Stimulated activated naive CD8-positive, alpha-beta T cell treated with anti-CD3 and anti-CD28 coated beads, Interleukin-15, amount 100 ng/mL, for 72 hours (primary cell): ENCODE data around the gene NPEPL1.

Experiments
- ATAC-seq: fragments of 150-1000 bp; cut with Tn5 transposase; 2 replicates; pipeline ENCODE4 v1.10.0; 2021; ENCODE audit warnings: mild to moderate bottlenecking, moderate library complexity
- DNase-seq, 2 donors: peaks; one replicate each; pipeline ENCODE4 v3.0.0; 2021 to 2022
- H3K27ac Mint-ChIP-seq, 2 donors: one replicate each; pipeline ENCODE4 v1.8.0; 2022; ENCODE audit warnings: mild to moderate bottlenecking in 2 of 2, mixed read lengths in 2 of 2, moderate library complexity in 2 of 2
- H3K27me3 Mint-ChIP-seq: one replicate; pipeline ENCODE4 v1.8.0; 2022; ENCODE audit warnings: mixed read lengths
- H3K4me1 Mint-ChIP-seq: one replicate; pipeline ENCODE4 v1.8.0; 2022; ENCODE audit warnings: mild to moderate bottlenecking, mixed read lengths
- H3K4me3 Mint-ChIP-seq, 2 donors: one replicate each; pipeline ENCODE4 v1.8.0; 2022; ENCODE audit warnings: mild to moderate bottlenecking in 2 of 2, mixed read lengths in 2 of 2, moderate library complexity in 1 of 2
- H3K9me3 Mint-ChIP-seq, 2 donors: one replicate each; pipeline ENCODE4 v1.8.0; 2022; ENCODE audit warnings: mixed read lengths in 2 of 2

The NPEPL1 gene

GRCh38 chr20:58711266-58712051 is 18.9 kb downstream of the NPEPL1 start:
- ATAC-seq (no peak), DNase-seq (peak in 1 of 2 donors; percentile 6)
- H3K4me1 Mint-ChIP-seq: no peaks in the 10 kb centered on the region
- no peak overlapping the region for H3K4me3 Mint-ChIP-seq
- H3K9me3 Mint-ChIP-seq: no peaks in the 10 kb centered on the region
- H3K27me3 Mint-ChIP-seq: no peaks in the 10 kb centered on the region
- peak overlapping the region in 1 of 2 donors; percentile 85 for H3K27ac Mint-ChIP-seq

- Mint-ChIP-seq H3K27ac (peak overlapping the region in 1 of 2 donors; percentile 85), H3K27me3 (no peaks in the 10 kb centered on the region), H3K4me3 (no peak overlapping the region), H3K9me3 (no peaks in the 10 kb centered on the region), H3K4me1 (no peaks in the 10 kb centered on the region)
- ATAC-seq (no peak), DNase-seq (peak; percentile 0 to 7)
Observed at GRCh38 chr20:58712151-58712791, 19.7 kb downstream of the NPEPL1 start.

- Mint-ChIP-seq H3K9me3 (no peaks in the 10 kb centered on the region), H3K27ac (no peak overlapping the region), H3K4me3 (no peak overlapping the region), H3K27me3 (no peaks in the 10 kb centered on the region), H3K4me1 (no peaks in the 10 kb centered on the region)
- ATAC-seq (no peak), DNase-seq (peak; percentile 0 to 5)
Observed at GRCh38 chr20:58712806-58713731, 20.5 kb downstream of the NPEPL1 start.

GRCh38 chr20:58713801-58714339 is 21.3 kb downstream of the NPEPL1 start:
- Mint-ChIP-seq H3K9me3 (no peaks in the 10 kb centered on the region), H3K27me3 (no peaks in the 10 kb centered on the region), H3K4me1 (no peaks in the 10 kb centered on the region), H3K27ac (no peak overlapping the region), H3K4me3 (no peak overlapping the region)
- peak; percentile 0 to 6 for DNase-seq
- no peak for ATAC-seq

GRCh38 chr20:58714340-58714922 is 21.8 kb downstream of the NPEPL1 start:
- H3K4me3 Mint-ChIP-seq: no peak overlapping the region
- H3K27ac Mint-ChIP-seq: peak overlapping the region in 1 of 2 donors; percentile 46
- DNase-seq: peak; percentile 0 to 6
- H3K27me3 Mint-ChIP-seq: no peaks in the 10 kb centered on the region
- no peak for ATAC-seq
- no peaks in the 10 kb centered on the region for H3K9me3 Mint-ChIP-seq
- H3K4me1 Mint-ChIP-seq: no peaks in the 10 kb centered on the region

- no peaks in the 10 kb centered on the region for H3K4me1 Mint-ChIP-seq
- DNase-seq: peak in 1 of 2 donors; percentile 5
- ATAC-seq: no peak
- no peak overlapping the region for H3K4me3 Mint-ChIP-seq
- H3K27me3 Mint-ChIP-seq: no peaks in the 10 kb centered on the region
- H3K9me3 Mint-ChIP-seq: no peaks in the 10 kb centered on the region
- peak overlapping the region in 1 of 2 donors; percentile 46 for H3K27ac Mint-ChIP-seq
Observed at GRCh38 chr20:58714923-58715351, 22.3 kb downstream of the NPEPL1 start.

GRCh38 chr20:58715391-58715800 is 22.8 kb downstream of the NPEPL1 start:
- ATAC-seq (no peak), DNase-seq (peak in 1 of 2 donors; percentile 6)
- Mint-ChIP-seq H3K4me3 (no peak overlapping the region), H3K27ac (no peak overlapping the region), H3K27me3 (peaks cover under 1% of the 10 kb centered on the region), H3K9me3 (no peaks in the 10 kb centered on the region), H3K4me1 (no peaks in the 10 kb centered on the region)

GRCh38 chr20:58715801-58716475 is 23.3 kb downstream of the NPEPL1 start:
- no peaks in the 10 kb centered on the region for H3K9me3 Mint-ChIP-seq
- H3K27me3 Mint-ChIP-seq: peaks cover 6% of the 10 kb centered on the region
- no peak for ATAC-seq
- no peaks in the 10 kb centered on the region for H3K4me1 Mint-ChIP-seq
- H3K4me3 Mint-ChIP-seq: no peak overlapping the region
- DNase-seq: peak in 1 of 2 donors; percentile 4
- H3K27ac Mint-ChIP-seq: no peak overlapping the region

GRCh38 chr20:58716476-58717277 is 24.1 kb downstream of the NPEPL1 start:
- no peak overlapping the region for H3K4me3 Mint-ChIP-seq
- H3K9me3 Mint-ChIP-seq: no peaks in the 10 kb centered on the region
- DNase-seq (peak in 1 of 2 donors; percentile 5), ATAC-seq (no peak)
- peak overlapping the region in 1 of 2 donors; percentile 34 for H3K27ac Mint-ChIP-seq
- H3K4me1 Mint-ChIP-seq: no peaks in the 10 kb centered on the region
- peaks cover 9% of the 10 kb centered on the region for H3K27me3 Mint-ChIP-seq

GRCh38 chr20:58717278-58718091 is 24.9 kb downstream of the NPEPL1 start:
- peak; percentile 31 for ATAC-seq
- Mint-ChIP-seq H3K4me1 (no peaks in the 10 kb centered on the region), H3K27ac (peak overlapping the region in 1 of 2 donors; percentile 54)

GRCh38 chr20:58718121-58718563 is 25.5 kb downstream of the NPEPL1 start:
- peak in 1 of 2 donors; percentile 7 for DNase-seq

More at GRCh38 chr20:58717278-58718091, 24.9 kb downstream of the NPEPL1 start:
- Mint-ChIP-seq H3K9me3 (no peaks in the 10 kb centered on the region), H3K4me3 (no peak overlapping the region), H3K27me3 (peaks cover 16% of the 10 kb centered on the region)
- DNase-seq: peak in 1 of 2 donors; percentile 4

GRCh38 chr20:58718729-58719128 is 26.1 kb downstream of the NPEPL1 start:
- DNase-seq: peak in 1 of 2 donors; percentile 4
- Mint-ChIP-seq H3K4me1 (no peaks in the 10 kb centered on the region), H3K4me3 (no peak overlapping the region), H3K27me3 (peaks cover 29% of the 10 kb centered on the region), H3K27ac (peak overlapping the region in 1 of 2 donors; percentile 85), H3K9me3 (no peaks in the 10 kb centered on the region)
- ATAC-seq: no peak

More at GRCh38 chr20:58718121-58718563, 25.5 kb downstream of the NPEPL1 start:
- H3K4me1 Mint-ChIP-seq: no peaks in the 10 kb centered on the region
- ATAC-seq: no peak
- peak overlapping the region in 1 of 2 donors; percentile 54 for H3K27ac Mint-ChIP-seq
- H3K27me3 Mint-ChIP-seq: peaks cover 23% of the 10 kb centered on the region
- no peaks in the 10 kb centered on the region for H3K9me3 Mint-ChIP-seq
- H3K4me3 Mint-ChIP-seq: no peak overlapping the region

- DNase-seq: no peak
- no peak overlapping the region for H3K27ac Mint-ChIP-seq
- no peaks in the 10 kb centered on the region for H3K4me1 Mint-ChIP-seq
- peaks cover 34% of the 10 kb centered on the region for H3K27me3 Mint-ChIP-seq
- ATAC-seq: no peak
- H3K4me3 Mint-ChIP-seq: no peak overlapping the region
- no peaks in the 10 kb centered on the region for H3K9me3 Mint-ChIP-seq
Observed at GRCh38 chr20:58719258-58719657, 26.7 kb downstream of the NPEPL1 start.
